ENCODE results near the gene LRAT.

Gene LRAT

GRCh38 chr4:154711522-154711921 is 32.3 kb upstream of the LRAT start:
- Histone ChIP-seq H4K20me1 (ENCODE audit: insufficient read depth, low read length) (no peaks in the 10 kb centered on the region), H3K9me3 (ENCODE audit: insufficient read depth, low read length, severe bottlenecking) (no peaks in the 10 kb centered on the region), H3K4me2 (ENCODE audit: insufficient read depth, low read length) (no peak overlapping the region), H3K36me3 (ENCODE audit: insufficient read depth, low read length) (no peaks in the 10 kb centered on the region), H3K4me3 (ENCODE audit: low read depth in 1 of 2, low read length in 2 of 2) (no peak overlapping the region), H3K27ac (ENCODE audit: low read length) (no peak overlapping the region), H3K4me1 (ENCODE audit: insufficient read depth, low read length) (no peaks in the 10 kb centered on the region), H3K9ac (ENCODE audit: low read depth, low read length) (no peak overlapping the region), H2AFZ (ENCODE audit: low read depth, low read length) (no peak overlapping the region), H3K79me2 (ENCODE audit: insufficient read depth, low read length) (no peaks in the 10 kb centered on the region), H3K27me3 (ENCODE audit: insufficient read depth, low read length, poor library complexity) (no peaks in the 10 kb centered on the region)
- ATAC-seq (ENCODE audit: insufficient read depth, low read depth) (no peak), DNase-seq (no peak)
- TF ChIP-seq CTCF (IDR thresholded peaks at IDR 0.05; ENCODE audit: borderline replicate concordance, extremely low read depth, low read length, poor library complexity, severe bottlenecking) (no peak), EZH2 (IDR thresholded peaks at IDR 0.05; ENCODE audit: borderline replicate concordance, low read depth, low read length, severe bottlenecking) (no peak)

GRCh38 chr4:154714339-154715040 is 29.3 kb upstream of the LRAT start:
- ATAC-seq (ENCODE audit: insufficient read depth, low read depth) (no peak), DNase-seq (no peak)
- no peak overlapping the region for H3K4me3 ChIP-seq (ENCODE audit: low read depth in 1 of 2, low read length in 2 of 2)
- H3K27me3 ChIP-seq (ENCODE audit: insufficient read depth, low read length, poor library complexity): no peaks in the 10 kb centered on the region
- H3K79me2 ChIP-seq (ENCODE audit: insufficient read depth, low read length): no peaks in the 10 kb centered on the region
- no peaks in the 10 kb centered on the region for H4K20me1 ChIP-seq (ENCODE audit: insufficient read depth, low read length)
- H3K9ac ChIP-seq (ENCODE audit: low read depth, low read length): no peak overlapping the region
- no peak overlapping the region for H3K27ac ChIP-seq (ENCODE audit: low read length)
- H3K4me1 ChIP-seq (ENCODE audit: insufficient read depth, low read length): no peaks in the 10 kb centered on the region
- H3K4me2 ChIP-seq (ENCODE audit: insufficient read depth, low read length): no peak overlapping the region
- no peaks in the 10 kb centered on the region for H3K9me3 ChIP-seq (ENCODE audit: insufficient read depth, low read length, severe bottlenecking)
- TF ChIP-seq CTCF (IDR thresholded peaks at IDR 0.05; ENCODE audit: borderline replicate concordance, extremely low read depth, low read length, poor library complexity, severe bottlenecking) (no peak), EZH2 (IDR thresholded peaks at IDR 0.05; ENCODE audit: borderline replicate concordance, low read depth, low read length, severe bottlenecking) (no peak)
- H2AFZ ChIP-seq (ENCODE audit: low read depth, low read length): no peak overlapping the region
- no peaks in the 10 kb centered on the region for H3K36me3 ChIP-seq (ENCODE audit: insufficient read depth, low read length)

- ATAC-seq (ENCODE audit: insufficient read depth, low read depth) (no peak), DNase-seq (no peak)
- H3K36me3 ChIP-seq (ENCODE audit: insufficient read depth, low read length): no peaks in the 10 kb centered on the region
- no peaks in the 10 kb centered on the region for H3K79me2 ChIP-seq (ENCODE audit: insufficient read depth, low read length)
- no peak overlapping the region for H2AFZ ChIP-seq (ENCODE audit: low read depth, low read length)
- no peaks in the 10 kb centered on the region for H3K27me3 ChIP-seq (ENCODE audit: insufficient read depth, low read length, poor library complexity)
- H3K4me3 ChIP-seq (ENCODE audit: low read depth in 1 of 2, low read length in 2 of 2): no peak overlapping the region
- H3K9me3 ChIP-seq (ENCODE audit: insufficient read depth, low read length, severe bottlenecking): no peaks in the 10 kb centered on the region
- no peak overlapping the region for H3K9ac ChIP-seq (ENCODE audit: low read depth, low read length)
- H3K4me1 ChIP-seq (ENCODE audit: insufficient read depth, low read length): no peaks in the 10 kb centered on the region
- TF ChIP-seq CTCF (IDR thresholded peaks at IDR 0.05; ENCODE audit: borderline replicate concordance, extremely low read depth, low read length, poor library complexity, severe bottlenecking) (no peak), EZH2 (IDR thresholded peaks at IDR 0.05; ENCODE audit: borderline replicate concordance, low read depth, low read length, severe bottlenecking) (no peak)
- H4K20me1 ChIP-seq (ENCODE audit: insufficient read depth, low read length): no peaks in the 10 kb centered on the region
- H3K27ac ChIP-seq (ENCODE audit: low read length): no peak overlapping the region
- no peak overlapping the region for H3K4me2 ChIP-seq (ENCODE audit: insufficient read depth, low read length)
These were observed 24.7 kb upstream of the LRAT start for GRCh38 chr4:154719087-154719486.
